GM19328 (cell line): Measurements from ENCODE around the gene DNAI4.

Experiments used
- ATAC-seq: cut with Tn5 transposase; IDR thresholded peaks from one replicate; pipeline ENCODE4 v1.9.1; 2021; ENCODE audit warnings: mild to moderate bottlenecking, moderate library complexity; ENCODE audit not compliant: unreplicated experiment

DNAI4 gene

GRCh38 chr1:66770240-66770639 is 154.4 kb downstream of the DNAI4 start:
- no peak for ATAC-seq

- ATAC-seq: no peak
These were observed 155.0 kb downstream of the DNAI4 start for GRCh38 chr1:66769512-66770229.

GRCh38 chr1:66768965-66769364 is 155.7 kb downstream of the DNAI4 start:
- no peak for ATAC-seq

- ATAC-seq: no peak
These were observed 157.0 kb downstream of the DNAI4 start for GRCh38 chr1:66767626-66768025.

GRCh38 chr1:66764994-66765578 is 159.6 kb downstream of the DNAI4 start:
- no peak for ATAC-seq
